ENCODE results near the gene ANAPC7. TPM values are rescaled to one million over a fixed set of nuclear protein-coding genes. Genes with fewer than 3 reads are reported as not detected.

ANAPC7 gene
- polyA plus RNA-seq, 1 donor (not counting 4 experiments of a cell fraction or from before 2014, with no cell fraction given) = 68.2 TPM

DNA sequence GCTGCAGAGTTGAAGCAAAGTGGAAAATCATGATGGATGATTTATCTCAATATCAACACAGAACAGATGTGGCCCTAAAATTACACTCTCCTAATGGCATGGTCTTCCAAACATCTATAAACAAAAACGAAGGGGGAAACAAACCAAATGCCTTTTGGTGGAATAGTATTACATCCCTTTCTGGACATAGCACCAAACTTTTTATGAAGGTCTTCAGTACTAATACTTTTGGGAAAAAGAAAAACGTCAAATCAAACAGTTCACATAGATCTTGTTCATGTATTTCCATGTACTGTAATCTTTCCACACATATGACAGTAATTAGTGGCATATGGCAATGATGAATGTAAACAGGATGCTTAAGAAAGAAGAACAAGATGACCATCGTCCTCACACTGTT lies 22.9 kb upstream of the ANAPC7 start:
- no peaks in the 10 kb centered on the region for H3K27me3 ChIP-seq (ENCODE audit: control insufficient read depth, extremely low read depth, insufficient read depth, low read length)
- H3K27ac ChIP-seq (ENCODE audit: control insufficient read depth, insufficient read depth, low read length) = no peak overlapping the region
- no peaks in the 10 kb centered on the region for H3K9me1 ChIP-seq (ENCODE audit: control insufficient read depth, extremely low read depth, insufficient read depth, low read length)
- FAIRE-seq (no peak), DNase-seq (ENCODE audit: low read depth, low spot score) (no peak)
- H3K4me1 ChIP-seq (ENCODE audit: control insufficient read depth, extremely low read depth, insufficient read depth, low read length) = no peaks in the 10 kb centered on the region
- TF ChIP-seq EZH2 (IDR thresholded peaks at IDR 0.05; ENCODE audit: low read length) = no peak
- no peak overlapping the region for H3K9ac ChIP-seq (ENCODE audit: control insufficient read depth, extremely low read depth, insufficient read depth, low read length)
- no peak overlapping the region for H3K4me2 ChIP-seq (ENCODE audit: control insufficient read depth, extremely low read depth, insufficient read depth, low read depth, low read length)
- no peak overlapping the region for H3K4me3 ChIP-seq (ENCODE audit: control insufficient read depth in 2 of 3, extremely low read depth in 1 of 3, insufficient read depth in 2 of 3, low read depth in 1 of 3, low read length in 3 of 3)
- H3K79me2 ChIP-seq (ENCODE audit: control insufficient read depth, insufficient read depth, low read length) = no peaks in the 10 kb centered on the region
- no peaks in the 10 kb centered on the region for H4K20me1 ChIP-seq (ENCODE audit: control insufficient read depth, extremely low read depth, insufficient read depth, low read length)
- H3K9me3 ChIP-seq (ENCODE audit: control insufficient read depth, low read depth, low read length) = no peaks in the 10 kb centered on the region
- no peaks in the 10 kb centered on the region for H3K36me3 ChIP-seq (ENCODE audit: control insufficient read depth in 2 of 2, extremely low read depth in 1 of 2, insufficient read depth in 2 of 2, low read length in 2 of 2)
- no peak overlapping the region for H2AFZ ChIP-seq (ENCODE audit: control insufficient read depth, low read length)
- dilution Hi-C loops (cut with MboI; ENCODE audit: extremely low pct_ligation_motif_present, low sequenced_read_pairs) = no loop called here

DNA sequence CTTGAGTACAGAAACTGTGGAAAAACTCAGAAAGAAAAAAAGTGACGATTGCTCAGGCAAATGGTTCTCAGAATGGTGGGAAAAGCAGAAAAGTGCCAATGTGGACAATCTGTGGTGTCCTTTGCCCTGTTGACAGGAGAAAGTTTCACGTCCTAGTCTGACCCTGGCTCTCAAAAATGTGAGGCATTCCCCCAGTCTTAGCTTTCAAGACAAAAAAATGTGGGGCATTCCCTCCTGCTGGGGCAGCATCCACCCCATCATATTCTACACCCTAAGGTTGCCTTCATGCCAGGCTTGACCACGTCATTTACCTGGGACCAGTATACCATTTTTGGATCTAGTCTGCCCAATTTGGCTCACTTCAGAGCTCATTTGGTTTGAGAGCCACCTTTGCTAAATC lies 20.7 kb upstream of the ANAPC7 start:
- DNase-seq (ENCODE audit: low read depth, low spot score) = no peak
- Histone ChIP-seq H3K27me3 (ENCODE audit: control insufficient read depth, extremely low read depth, insufficient read depth, low read length) (no peaks in the 10 kb centered on the region), H3K9me3 (ENCODE audit: control insufficient read depth, low read depth, low read length) (no peaks in the 10 kb centered on the region), H3K36me3 (ENCODE audit: control insufficient read depth in 2 of 2, extremely low read depth in 1 of 2, insufficient read depth in 2 of 2, low read length in 2 of 2) (no peaks in the 10 kb centered on the region), H3K4me1 (ENCODE audit: control insufficient read depth, extremely low read depth, insufficient read depth, low read length) (no peaks in the 10 kb centered on the region), H2AFZ (ENCODE audit: control insufficient read depth, low read length) (no peak overlapping the region), H3K27ac (ENCODE audit: control insufficient read depth, insufficient read depth, low read length) (no peak overlapping the region), H3K9me1 (ENCODE audit: control insufficient read depth, extremely low read depth, insufficient read depth, low read length) (no peaks in the 10 kb centered on the region), H3K4me2 (ENCODE audit: control insufficient read depth, extremely low read depth, insufficient read depth, low read depth, low read length) (no peak overlapping the region), H4K20me1 (ENCODE audit: control insufficient read depth, extremely low read depth, insufficient read depth, low read length) (no peaks in the 10 kb centered on the region), H3K79me2 (ENCODE audit: control insufficient read depth, insufficient read depth, low read length) (no peaks in the 10 kb centered on the region), H3K9ac (ENCODE audit: control insufficient read depth, extremely low read depth, insufficient read depth, low read length) (no peak overlapping the region), H3K4me3 (ENCODE audit: control insufficient read depth in 2 of 3, extremely low read depth in 1 of 3, insufficient read depth in 2 of 3, low read depth in 1 of 3, low read length in 3 of 3) (no peak overlapping the region)
- no peak for FAIRE-seq
- dilution Hi-C loops (cut with MboI; ENCODE audit: extremely low pct_ligation_motif_present, low sequenced_read_pairs) = no loop called here
- TF ChIP-seq, protein P1, sequence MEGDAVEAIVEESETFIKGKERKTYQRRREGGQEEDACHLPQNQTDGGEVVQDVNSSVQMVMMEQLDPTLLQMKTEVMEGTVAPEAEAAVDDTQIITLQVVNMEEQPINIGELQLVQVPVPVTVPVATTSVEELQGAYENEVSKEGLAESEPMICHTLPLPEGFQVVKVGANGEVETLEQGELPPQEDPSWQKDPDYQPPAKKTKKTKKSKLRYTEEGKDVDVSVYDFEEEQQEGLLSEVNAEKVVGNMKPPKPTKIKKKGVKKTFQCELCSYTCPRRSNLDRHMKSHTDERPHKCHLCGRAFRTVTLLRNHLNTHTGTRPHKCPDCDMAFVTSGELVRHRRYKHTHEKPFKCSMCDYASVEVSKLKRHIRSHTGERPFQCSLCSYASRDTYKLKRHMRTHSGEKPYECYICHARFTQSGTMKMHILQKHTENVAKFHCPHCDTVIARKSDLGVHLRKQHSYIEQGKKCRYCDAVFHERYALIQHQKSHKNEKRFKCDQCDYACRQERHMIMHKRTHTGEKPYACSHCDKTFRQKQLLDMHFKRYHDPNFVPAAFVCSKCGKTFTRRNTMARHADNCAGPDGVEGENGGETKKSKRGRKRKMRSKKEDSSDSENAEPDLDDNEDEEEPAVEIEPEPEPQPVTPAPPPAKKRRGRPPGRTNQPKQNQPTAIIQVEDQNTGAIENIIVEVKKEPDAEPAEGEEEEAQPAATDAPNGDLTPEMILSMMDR (optimal IDR thresholded peaks at IDR 0.05 in 1 of 3, IDR thresholded peaks at IDR 0.05 in 1 of 3, conservative IDR thresholded peaks at IDR 0.05 in 1 of 3; ENCODE audit: extremely low read depth in 1 of 3, insufficient read depth in 2 of 3, low read length in 3 of 3) = no peak

DNA sequence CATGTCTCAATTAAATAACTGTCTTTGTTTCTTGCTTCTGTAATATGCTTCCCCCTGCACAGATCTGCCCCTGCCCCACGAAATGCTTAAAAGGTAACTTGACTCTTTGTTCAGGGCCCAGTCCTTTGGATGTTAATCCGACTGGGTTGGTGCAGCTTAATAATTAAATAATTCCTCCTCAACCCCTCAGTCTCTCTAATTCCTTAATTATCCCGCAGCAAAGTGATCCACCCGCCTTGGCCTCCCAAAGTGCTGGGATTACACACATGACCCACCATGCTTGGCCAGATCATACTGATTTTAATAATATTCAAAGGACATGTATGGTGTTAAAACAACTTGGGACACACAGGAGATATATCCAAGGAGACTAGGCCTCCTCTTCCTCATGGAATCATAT lies 18.2 kb upstream of the ANAPC7 start:
- no peaks in the 10 kb centered on the region for H3K9me3 ChIP-seq (ENCODE audit: control insufficient read depth, low read depth, low read length)
- no peak overlapping the region for H3K4me3 ChIP-seq (ENCODE audit: control insufficient read depth in 2 of 3, extremely low read depth in 1 of 3, insufficient read depth in 2 of 3, low read depth in 1 of 3, low read length in 3 of 3)
- FAIRE-seq (no peak), DNase-seq (ENCODE audit: low read depth, low spot score) (no peak)
- dilution Hi-C loops (cut with MboI; ENCODE audit: extremely low pct_ligation_motif_present, low sequenced_read_pairs) = no loop called here
- no peaks in the 10 kb centered on the region for H3K4me1 ChIP-seq (ENCODE audit: control insufficient read depth, extremely low read depth, insufficient read depth, low read length)
- no peaks in the 10 kb centered on the region for H3K36me3 ChIP-seq (ENCODE audit: control insufficient read depth in 2 of 2, extremely low read depth in 1 of 2, insufficient read depth in 2 of 2, low read length in 2 of 2)
- H3K79me2 ChIP-seq (ENCODE audit: control insufficient read depth, insufficient read depth, low read length) = no peaks in the 10 kb centered on the region
- no peaks in the 10 kb centered on the region for H3K9me1 ChIP-seq (ENCODE audit: control insufficient read depth, extremely low read depth, insufficient read depth, low read length)
- H3K27ac ChIP-seq (ENCODE audit: control insufficient read depth, insufficient read depth, low read length) = no peak overlapping the region
- no peak overlapping the region for H2AFZ ChIP-seq (ENCODE audit: control insufficient read depth, low read length)
- TF ChIP-seq EZH2 (IDR thresholded peaks at IDR 0.05; ENCODE audit: low read length) = no peak
- TF ChIP-seq, protein P1 (optimal IDR thresholded peaks at IDR 0.05 in 1 of 3, IDR thresholded peaks at IDR 0.05 in 1 of 3, conservative IDR thresholded peaks at IDR 0.05 in 1 of 3; ENCODE audit: extremely low read depth in 1 of 3, insufficient read depth in 2 of 3, low read length in 3 of 3) = no peak
- no peak overlapping the region for H3K4me2 ChIP-seq (ENCODE audit: control insufficient read depth, extremely low read depth, insufficient read depth, low read depth, low read length)
- no peaks in the 10 kb centered on the region for H3K27me3 ChIP-seq (ENCODE audit: control insufficient read depth, extremely low read depth, insufficient read depth, low read length)
- no peaks in the 10 kb centered on the region for H4K20me1 ChIP-seq (ENCODE audit: control insufficient read depth, extremely low read depth, insufficient read depth, low read length)
- no peak overlapping the region for H3K9ac ChIP-seq (ENCODE audit: control insufficient read depth, extremely low read depth, insufficient read depth, low read length)
